Activated T-cell treated with anti-CD3 and anti-CD28 coated beads for 48 hours (primary cell): ENCODE measurements around the gene UBE2J2.

Experiments used
- DNase-seq: peaks from one replicate; pipeline ENCODE4 v3.0.0-alpha.2; 2020; ENCODE audit warnings: low read depth

The UBE2J2 gene

GRCh38 chr1:1309251-1310108 is 35.8 kb upstream of the UBE2J2 start:
- DNase-seq = no peak

GRCh38 chr1:1308756-1309250 is 35.1 kb upstream of the UBE2J2 start:
- no peak for DNase-seq

GRCh38 chr1:1307923-1308755 is 34.5 kb upstream of the UBE2J2 start, which contains the start of the genes ACAP3 and PUSL1:
Gene ACAP3 (minus strand): TSS chr1:1307930. CDS start chr1:1307815, 115 bp downstream.
Gene PUSL1 (plus strand): TSS chr1:1308597. CDS start chr1:1308644, 47 bp downstream.
- peak; percentile 91 for DNase-seq

- DNase-seq = no peak
These were observed 33.7 kb upstream of the UBE2J2 start for GRCh38 chr1:1307261-1307922.

- DNase-seq = no peak
These were observed 33.1 kb upstream of the UBE2J2 start for GRCh38 chr1:1306661-1307260.

GRCh38 chr1:1306070-1306660 is 32.5 kb upstream of the UBE2J2 start:
- DNase-seq = no peak

- peak; percentile 62 for DNase-seq
These were observed 31.8 kb upstream of the UBE2J2 start for GRCh38 chr1:1305300-1306069.

- DNase-seq = no peak
These were observed 31.0 kb upstream of the UBE2J2 start for GRCh38 chr1:1304331-1305299.

GRCh38 chr1:1303736-1304135 is 30.1 kb upstream of the UBE2J2 start:
- no peak for DNase-seq

GRCh38 chr1:1302951-1303509 is 29.4 kb upstream of the UBE2J2 start:
- DNase-seq = no peak

- DNase-seq = no peak
These were observed 28.4 kb upstream of the UBE2J2 start for GRCh38 chr1:1302006-1302430.

- no peak for DNase-seq
These were observed 26.7 kb upstream of the UBE2J2 start for GRCh38 chr1:1300352-1300739.

- DNase-seq = no peak
These were observed 26.2 kb upstream of the UBE2J2 start for GRCh38 chr1:1299686-1300351.

- no peak for DNase-seq
These were observed 25.4 kb upstream of the UBE2J2 start for GRCh38 chr1:1298861-1299685.

GRCh38 chr1:1297802-1298424 is 24.3 kb upstream of the UBE2J2 start:
- DNase-seq = no peak

GRCh38 chr1:1296070-1297061 is 22.7 kb upstream of the UBE2J2 start:
- no peak for DNase-seq
